Measurements from ENCODE around the gene PLOD3.

PLOD3 gene

GRCh38 chr7:101243646-101244374 is 26.4 kb upstream of the PLOD3 start:
- peak overlapping the region; percentile 61 for H3K27ac ChIP-seq (ENCODE audit: low read length, poor library complexity, severe bottlenecking)
- no peak overlapping the region for H2BK5ac ChIP-seq (ENCODE audit: low read depth, low read length, poor library complexity, severe bottlenecking)
- no peak overlapping the region for H2BK12ac ChIP-seq (ENCODE audit: low read length in 2 of 2)
- no peaks in the 10 kb centered on the region for H3K27me3 ChIP-seq (ENCODE audit: control insufficient read depth in 1 of 2, insufficient read depth in 1 of 2, low read length in 2 of 2)
- H3K36me3 ChIP-seq (ENCODE audit: control insufficient read depth in 1 of 2, insufficient read depth in 2 of 2, low read depth in 1 of 2, low read length in 2 of 2) = peaks cover 26 to 48% of the 10 kb centered on the region in 2 experiments
- peaks cover 25% of the 10 kb centered on the region for H3K4me1 ChIP-seq (ENCODE audit: control insufficient read depth, insufficient read depth, low read depth, low read length)
- H4K8ac ChIP-seq (ENCODE audit: low read length) = peak overlapping the region; percentile 75
- H3K9me3 ChIP-seq (ENCODE audit: control insufficient read depth, low read length) = no peaks in the 10 kb centered on the region
- H4K91ac ChIP-seq (ENCODE audit: low read length) = peak overlapping the region; percentile 22
- peak overlapping the region; percentile 97 for H3K9ac ChIP-seq (ENCODE audit: low read length)
- H2BK120ac ChIP-seq (ENCODE audit: low read depth, low read length) = no peak overlapping the region
- H3K4me2 ChIP-seq (ENCODE audit: low read length, poor library complexity, severe bottlenecking) = peak overlapping the region; percentile 75
- H3K4ac ChIP-seq (ENCODE audit: low read depth in 1 of 2, low read length in 2 of 2) = peak overlapping the region in 1 of 2 experiments; percentile 22
- peak; percentile 56 for DNase-seq
- H2BK15ac ChIP-seq (ENCODE audit: low read depth, poor library complexity, severe bottlenecking) = no peak overlapping the region
- H2AFZ ChIP-seq (ENCODE audit: low read depth, low read length) = no peak overlapping the region
- peak overlapping the region; percentile 91 to 98 for H3K4me3 ChIP-seq (ENCODE audit: insufficient read depth in 1 of 2, low read depth in 1 of 2, low read length in 2 of 2)
- no peak overlapping the region for H3K23ac ChIP-seq (ENCODE audit: low read length in 2 of 2)
- peak overlapping the region; percentile 49 for H2AK5ac ChIP-seq (ENCODE audit: low read length, severe bottlenecking)
- peaks cover 25% of the 10 kb centered on the region for H3K79me1 ChIP-seq (replicated peaks; ENCODE audit: low read length, poor library complexity, severe bottlenecking)
- peak overlapping the region; percentile 1 to 5 for H3K14ac ChIP-seq (ENCODE audit: low read length in 2 of 2)
- 35% methylated on average over 25 of the region's 28 CpGs for WGBS
- peak overlapping the region in 1 of 2 experiments; percentile 45 for H3K18ac ChIP-seq (ENCODE audit: low read depth in 1 of 2, low read length in 2 of 2)

- H3K18ac ChIP-seq (ENCODE audit: low read depth in 1 of 2, low read length in 2 of 2) = no peak overlapping the region
- DNase-seq = no peak
- peaks cover 23% of the 10 kb centered on the region for H3K79me1 ChIP-seq (replicated peaks; ENCODE audit: low read length, poor library complexity, severe bottlenecking)
- no peak overlapping the region for H2BK120ac ChIP-seq (ENCODE audit: low read depth, low read length)
- H3K9me3 ChIP-seq (ENCODE audit: control insufficient read depth, low read length) = no peaks in the 10 kb centered on the region
- no peak overlapping the region for H3K23ac ChIP-seq (ENCODE audit: low read length in 2 of 2)
- H3K4me3 ChIP-seq (ENCODE audit: insufficient read depth in 1 of 2, low read depth in 1 of 2, low read length in 2 of 2) = no peak overlapping the region
- no peak overlapping the region for H4K91ac ChIP-seq (ENCODE audit: low read length)
- H3K4me2 ChIP-seq (ENCODE audit: low read length, poor library complexity, severe bottlenecking) = no peak overlapping the region
- no peak overlapping the region for H3K27ac ChIP-seq (ENCODE audit: low read length, poor library complexity, severe bottlenecking)
- no peaks in the 10 kb centered on the region for H3K27me3 ChIP-seq (ENCODE audit: control insufficient read depth in 1 of 2, insufficient read depth in 1 of 2, low read length in 2 of 2)
- H2BK5ac ChIP-seq (ENCODE audit: low read depth, low read length, poor library complexity, severe bottlenecking) = no peak overlapping the region
- no peak overlapping the region for H2AK5ac ChIP-seq (ENCODE audit: low read length, severe bottlenecking)
- peaks cover 21 to 58% of the 10 kb centered on the region in 2 experiments for H3K36me3 ChIP-seq (ENCODE audit: control insufficient read depth in 1 of 2, insufficient read depth in 2 of 2, low read depth in 1 of 2, low read length in 2 of 2)
- no peak overlapping the region for H3K14ac ChIP-seq (ENCODE audit: low read length in 2 of 2)
- peak overlapping the region; percentile 36 for H3K9ac ChIP-seq (ENCODE audit: low read length)
- WGBS = 96% methylated on average over 15 of the region's 16 CpGs
- no peak overlapping the region for H3K4ac ChIP-seq (ENCODE audit: low read depth in 1 of 2, low read length in 2 of 2)
- H3K4me1 ChIP-seq (ENCODE audit: control insufficient read depth, insufficient read depth, low read depth, low read length) = peaks cover 41% of the 10 kb centered on the region
- H2AFZ ChIP-seq (ENCODE audit: low read depth, low read length) = no peak overlapping the region
- H4K8ac ChIP-seq (ENCODE audit: low read length) = no peak overlapping the region
- no peak overlapping the region for H2BK12ac ChIP-seq (ENCODE audit: low read length in 2 of 2)
- no peak overlapping the region for H2BK15ac ChIP-seq (ENCODE audit: low read depth, poor library complexity, severe bottlenecking)
These were observed 24.3 kb upstream of the PLOD3 start for GRCh38 chr7:101241443-101242349.

- no peak overlapping the region for H3K27ac ChIP-seq (ENCODE audit: low read length, poor library complexity, severe bottlenecking)
- no peak overlapping the region for H4K8ac ChIP-seq (ENCODE audit: low read length)
- no peak for DNase-seq
- H3K14ac ChIP-seq (ENCODE audit: low read length in 2 of 2) = no peak overlapping the region
- no peak overlapping the region for H3K4me2 ChIP-seq (ENCODE audit: low read length, poor library complexity, severe bottlenecking)
- no peak overlapping the region for H2BK5ac ChIP-seq (ENCODE audit: low read depth, low read length, poor library complexity, severe bottlenecking)
- H3K18ac ChIP-seq (ENCODE audit: low read depth in 1 of 2, low read length in 2 of 2) = no peak overlapping the region
- no peaks in the 10 kb centered on the region for H3K9me3 ChIP-seq (ENCODE audit: control insufficient read depth, low read length)
- WGBS = 97% methylated on average over 12 of the region's 12 CpGs
- no peaks in the 10 kb centered on the region for H3K27me3 ChIP-seq (ENCODE audit: control insufficient read depth in 1 of 2, insufficient read depth in 1 of 2, low read length in 2 of 2)
- no peak overlapping the region for H3K4ac ChIP-seq (ENCODE audit: low read depth in 1 of 2, low read length in 2 of 2)
- no peak overlapping the region for H2BK15ac ChIP-seq (ENCODE audit: low read depth, poor library complexity, severe bottlenecking)
- H2BK12ac ChIP-seq (ENCODE audit: low read length in 2 of 2) = no peak overlapping the region
- no peak overlapping the region for H3K4me3 ChIP-seq (ENCODE audit: insufficient read depth in 1 of 2, low read depth in 1 of 2, low read length in 2 of 2)
- H2AK5ac ChIP-seq (ENCODE audit: low read length, severe bottlenecking) = no peak overlapping the region
- H3K79me1 ChIP-seq (replicated peaks; ENCODE audit: low read length, poor library complexity, severe bottlenecking) = peaks cover 23% of the 10 kb centered on the region
- H2AFZ ChIP-seq (ENCODE audit: low read depth, low read length) = no peak overlapping the region
- H3K9ac ChIP-seq (ENCODE audit: low read length) = no peak overlapping the region
- peaks cover 41% of the 10 kb centered on the region for H3K4me1 ChIP-seq (ENCODE audit: control insufficient read depth, insufficient read depth, low read depth, low read length)
- no peak overlapping the region for H4K91ac ChIP-seq (ENCODE audit: low read length)
- no peak overlapping the region for H3K23ac ChIP-seq (ENCODE audit: low read length in 2 of 2)
- H3K36me3 ChIP-seq (ENCODE audit: control insufficient read depth in 1 of 2, insufficient read depth in 2 of 2, low read depth in 1 of 2, low read length in 2 of 2) = peaks cover 26 to 65% of the 10 kb centered on the region in 2 experiments
- no peak overlapping the region for H2BK120ac ChIP-seq (ENCODE audit: low read depth, low read length)
These were observed 23.6 kb upstream of the PLOD3 start for GRCh38 chr7:101241015-101241363.

Measured in mesenchymal stem cell (in vitro differentiated cells and primary cell).